Vagina (tissue), 2 donors: ENCODE measurements around the gene THAP6. TPM values are rescaled to one million over a fixed set of nuclear protein-coding genes. Genes with fewer than 3 reads are reported as not detected.
A peak's percentile ranks its signal among the peaks of the same experiment; 100 is the strongest.

Experiments
- DNase-seq, 2 donors: peaks; one replicate each; pipeline ENCODE4 v3.0.0-alpha.2; 2017; ENCODE audit errors: extremely low spot score in 2 of 2
- H3K27ac ChIP-seq: fragments of 200-600 bp; sonication (generic); one replicate; pipeline ENCODE4 v1.5.1; 2019
- H3K27me3 ChIP-seq: fragments of 200-600 bp; sonication (generic); one replicate; pipeline ENCODE4 v1.5.1; 2019
- H3K36me3 ChIP-seq, 2 donors: fragments of 200-600 bp; sonication (generic); one replicate each; pipeline ENCODE4 v1.5.1; 2017 to 2019
- H3K4me1 ChIP-seq: fragments of 200-600 bp; sonication (generic); one replicate; pipeline ENCODE4 v1.5.1; 2019
- H3K4me3 ChIP-seq, 2 donors: fragments of 200-600 bp; sonication (generic); 1 replicate in 1 of 2; 2 replicates in 1 of 2; pipeline ENCODE4 v1.5.1; 2016 to 2019
- H3K9me3 ChIP-seq: fragments of 200-600 bp; sonication (generic); one replicate; pipeline ENCODE4 v1.5.1; 2019
- CTCF ChIP-seq, 3 experiments: fragments of 450-650 bp in 2 of 3; fragments of 200-600 bp in 1 of 3; sonication (generic) in 1 of 3; IDR thresholded peaks; one replicate each; pipeline ENCODE4 v1.5.1; 2017 to 2019; ENCODE audit warnings: antibody characterized with exemption in 3 of 3, mild to moderate bottlenecking in 2 of 3, moderate library complexity in 2 of 3
- POLR2A ChIP-seq, 2 donors: fragments of 450-650 bp; IDR thresholded peaks; one replicate each; pipeline ENCODE4 v1.6.1; 2017; ENCODE audit warnings: antibody characterized with exemption in 2 of 2, mild to moderate bottlenecking in 2 of 2, moderate library complexity in 2 of 2
- POLR2AphosphoS5 ChIP-seq, 2 donors: sonication (generic); formaldehyde crosslinking; IDR thresholded peaks; one replicate each; pipeline ENCODE4 v1.9.0; 2017; ENCODE audit warnings: antibody characterized with exemption in 2 of 2, mild to moderate bottlenecking in 2 of 2, low read depth in 1 of 2; ENCODE audit not compliant: insufficient read depth in 1 of 2
- intact Hi-C: fragments of 100-400 bp; cut with DNase I; formaldehyde crosslinking; loops from one replicate; pipeline ENCODE4 v1.15.1; 2023
- total RNA-seq: library from RNA; depleted of rRNA; stranded (reverse); fragments of >200 nt; gene quantifications from one replicate; pipeline ENCODE4 v1.2.3, GENCODE V29; 2016

THAP6 gene
- total RNA-seq, 1 donor from 2014 or later: 16.7 TPM

- H3K36me3 ChIP-seq: peaks cover 0 to 30% of the 10 kb centered on the region in 2 donors
- H3K4me3 ChIP-seq: no peak overlapping the region
- TF ChIP-seq POLR2AphosphoS5 (IDR thresholded peaks at IDR 0.05; ENCODE audit: insufficient read depth in 1 of 2, low read depth in 1 of 2) (no peak), CTCF (IDR thresholded peaks at IDR 0.05) (no peak), POLR2A (IDR thresholded peaks at IDR 0.05) (no peak)
- intact Hi-C loops: no loop called here
- H3K27me3 ChIP-seq: no peaks in the 10 kb centered on the region
- H3K9me3 ChIP-seq: no peaks in the 10 kb centered on the region
- H3K4me1 ChIP-seq: no peaks in the 10 kb centered on the region
- H3K27ac ChIP-seq: no peak overlapping the region
- DNase-seq: no peak
Observed at GRCh38 chr4:75484190-75484589, 30.1 kb upstream of the THAP6 start.

GRCh38 chr4:75490155-75490554, 24.1 kb upstream of the THAP6 start:
- TF ChIP-seq CTCF (IDR thresholded peaks at IDR 0.05): no peak
- no peak for TF ChIP-seq POLR2A (IDR thresholded peaks at IDR 0.05)
- no peak for TF ChIP-seq POLR2AphosphoS5 (IDR thresholded peaks at IDR 0.05; ENCODE audit: insufficient read depth in 1 of 2, low read depth in 1 of 2)
- H3K9me3 ChIP-seq: no peaks in the 10 kb centered on the region
- intact Hi-C loops: no loop called here
- H3K27me3 ChIP-seq: no peaks in the 10 kb centered on the region
- no peak overlapping the region for H3K4me3 ChIP-seq
- H3K27ac ChIP-seq: no peak overlapping the region
- H3K36me3 ChIP-seq: peaks cover 0 to 17% of the 10 kb centered on the region in 2 donors
- no peak for DNase-seq
- H3K4me1 ChIP-seq: no peaks in the 10 kb centered on the region

- no peak for DNase-seq
- Histone ChIP-seq H3K36me3 (peaks cover 0 to 24% of the 10 kb centered on the region in 2 donors), H3K4me3 (no peak overlapping the region), H3K27me3 (no peaks in the 10 kb centered on the region), H3K27ac (no peak overlapping the region), H3K4me1 (no peaks in the 10 kb centered on the region), H3K9me3 (no peaks in the 10 kb centered on the region)
- intact Hi-C loops: no loop called here
- TF ChIP-seq CTCF (IDR thresholded peaks at IDR 0.05): no peak
- TF ChIP-seq POLR2AphosphoS5 (IDR thresholded peaks at IDR 0.05; ENCODE audit: insufficient read depth in 1 of 2, low read depth in 1 of 2): peak in 1 of 2 donors; percentile 55
- TF ChIP-seq POLR2A (IDR thresholded peaks at IDR 0.05): no peak
Observed at GRCh38 chr4:75494563-75494962, 19.7 kb upstream of the THAP6 start.

- no peak for DNase-seq
- H3K4me1 ChIP-seq: no peaks in the 10 kb centered on the region
- no peak overlapping the region for H3K27ac ChIP-seq
- H3K27me3 ChIP-seq: no peaks in the 10 kb centered on the region
- H3K4me3 ChIP-seq: no peak overlapping the region
- peaks cover 0 to 26% of the 10 kb centered on the region in 2 donors for H3K36me3 ChIP-seq
- H3K9me3 ChIP-seq: no peaks in the 10 kb centered on the region
- intact Hi-C loops: no loop called here
- TF ChIP-seq POLR2AphosphoS5 (IDR thresholded peaks at IDR 0.05; ENCODE audit: insufficient read depth in 1 of 2, low read depth in 1 of 2): no peak
Observed at GRCh38 chr4:75495476-75495875, 18.8 kb upstream of the THAP6 start.

- Histone ChIP-seq H3K27ac (no peak overlapping the region), H3K36me3 (peaks cover 0 to 19% of the 10 kb centered on the region in 2 donors), H3K9me3 (no peaks in the 10 kb centered on the region), H3K4me1 (no peaks in the 10 kb centered on the region), H3K27me3 (no peaks in the 10 kb centered on the region), H3K4me3 (no peak overlapping the region)
- DNase-seq: no peak
- no peak for TF ChIP-seq CTCF (IDR thresholded peaks at IDR 0.05)
- no peak for TF ChIP-seq POLR2A (IDR thresholded peaks at IDR 0.05)
- TF ChIP-seq POLR2AphosphoS5 (IDR thresholded peaks at IDR 0.05; ENCODE audit: insufficient read depth in 1 of 2, low read depth in 1 of 2): no peak
- intact Hi-C loops: no loop called here
Observed at GRCh38 chr4:75496406-75496805, 17.9 kb upstream of the THAP6 start.
